IMR-90 (cell line): Measurements from ENCODE around the gene LRRC7. TPM values are rescaled to one million over a fixed set of nuclear protein-coding genes. Genes with fewer than 3 reads are reported as not detected.

Source experiments
- ATAC-seq: fragments of 200-7000 bp; cut with Tn5 transposase; 2 replicates; pipeline ENCODE4 v1.9.1; 2020; ENCODE audit warnings: low read depth, mild to moderate bottlenecking, moderate library complexity
- BruUV-seq: library from RNA; stranded (reverse); fragments of 400-500 nt; replicated peaks from 2 replicates; lab custom pipeline; 2021; lab: Mats Ljungman, UMichigan
- CTCF ChIA-PET: fragments of 300-600 bp; formaldehyde crosslinking; extraction: SDS; loops from one replicate; lab custom pipeline; 2021; ENCODE audit warnings: antibody characterized with exemption; lab: Yijun Ruan, JAX
- POLR2A ChIA-PET: fragments of 300-600 bp; sonication (Branson Sonifier 250); formaldehyde crosslinking; loops from one replicate; lab custom pipeline; 2022; ENCODE audit warnings: antibody characterized with exemption; ENCODE audit not compliant: unreplicated experiment; lab: Charles Lee
- DNase-seq: peaks from one replicate; pipeline ENCODE4 v3.0.0; 2013
- H2AFZ ChIP-seq: replicated peaks from 2 replicates; pipeline ENCODE3; 2013; ENCODE audit warnings: low read length, mild to moderate bottlenecking; ENCODE audit not compliant: poor library complexity
- H2AK5ac ChIP-seq: 2 replicates; pipeline ENCODE4 v1.6.1; 2013; ENCODE audit warnings: low read depth, low read length, inconsistent platforms
- H2AK9ac ChIP-seq: replicated peaks from 2 replicates; pipeline ENCODE3; 2013; ENCODE audit warnings: mild to moderate bottlenecking, low read depth, low read length, moderate library complexity; ENCODE audit not compliant: poor library complexity
- H2BK120ac ChIP-seq: 2 replicates; pipeline ENCODE4 v1.6.1; 2013; ENCODE audit warnings: low read depth, low read length, inconsistent platforms
- H2BK15ac ChIP-seq: 3 replicates; pipeline ENCODE4 v1.6.1; 2013; ENCODE audit warnings: low read depth, low read length, inconsistent platforms
- H2BK20ac ChIP-seq: 2 replicates; pipeline ENCODE4 v1.6.1; 2013; ENCODE audit warnings: low read depth, mild to moderate bottlenecking, inconsistent platforms, low read length, moderate library complexity
- H2BK5ac ChIP-seq: 2 replicates; pipeline ENCODE4 v1.6.1; 2013; ENCODE audit warnings: mild to moderate bottlenecking, low read depth, low read length, inconsistent platforms; ENCODE audit not compliant: poor library complexity, severe bottlenecking
- H3K14ac ChIP-seq: replicated peaks from 2 replicates; pipeline ENCODE4 v1.6.1; 2013; ENCODE audit warnings: low read depth, low read length, inconsistent platforms
- H3K18ac ChIP-seq: 2 replicates; pipeline ENCODE4 v1.6.1; 2013; ENCODE audit warnings: low read depth, low read length, control low read depth
- H3K23ac ChIP-seq: 2 replicates; pipeline ENCODE4 v1.6.1; 2013; ENCODE audit warnings: low read depth, low read length, inconsistent platforms
- H3K27ac ChIP-seq: 2 replicates; pipeline ENCODE4 v1.5.1; 2013; ENCODE audit warnings: mild to moderate bottlenecking, control low read depth, low read length; ENCODE audit not compliant: insufficient read depth
- H3K27me3 ChIP-seq: 2 replicates; pipeline ENCODE4 v1.6.1; 2013; ENCODE audit warnings: low read length; ENCODE audit not compliant: control insufficient read depth, insufficient read depth
- H3K36me3 ChIP-seq: 2 replicates; pipeline ENCODE4 v1.6.1; 2013; ENCODE audit warnings: low read length, mixed read lengths; ENCODE audit not compliant: control insufficient read depth, insufficient read depth
- H3K4ac ChIP-seq: 2 replicates; pipeline ENCODE4 v1.6.1; 2013; ENCODE audit warnings: low read depth, low read length, inconsistent platforms
- H3K4me1 ChIP-seq: 2 replicates; pipeline ENCODE4 v1.6.1; 2013; ENCODE audit warnings: low read length, mixed read lengths; ENCODE audit not compliant: control insufficient read depth, insufficient read depth
- H3K4me2 ChIP-seq: 2 replicates; pipeline ENCODE4 v1.6.1; 2013; ENCODE audit warnings: low read depth, mild to moderate bottlenecking, control low read depth, low read length, moderate library complexity
- H3K4me3 ChIP-seq: 2 replicates; pipeline ENCODE4 v1.5.1; 2013; ENCODE audit warnings: low read depth, mild to moderate bottlenecking, control low read depth, low read length, moderate library complexity; ENCODE audit not compliant: insufficient read depth
- H3K56ac ChIP-seq: 2 replicates; pipeline ENCODE4 v1.6.1; 2013; ENCODE audit warnings: low read length, inconsistent platforms; ENCODE audit not compliant: insufficient read depth; ENCODE audit errors: extremely low read depth
- H3K79me1 ChIP-seq, 2 experiments: 2 replicates each; pipeline ENCODE4 v1.6.1; 2013; ENCODE audit warnings: low read length in 2 of 2, inconsistent platforms in 1 of 2, low read depth in 1 of 2
- H3K9ac ChIP-seq: 2 replicates; pipeline ENCODE4 v1.6.1; 2013; ENCODE audit warnings: low read depth, low read length, control low read depth
- H3K9me1 ChIP-seq: 2 replicates; pipeline ENCODE4 v1.6.1; 2013; ENCODE audit warnings: low read length, inconsistent platforms; ENCODE audit not compliant: insufficient read depth
- H3K9me3 ChIP-seq: 2 replicates; pipeline ENCODE4 v1.6.1; 2013; ENCODE audit warnings: low read length; ENCODE audit not compliant: control insufficient read depth, insufficient read depth
- H4K20me1 ChIP-seq: 2 replicates; pipeline ENCODE4 v1.6.1; 2013; ENCODE audit warnings: low read length, inconsistent platforms; ENCODE audit not compliant: insufficient read depth
- H4K5ac ChIP-seq: 2 replicates; pipeline ENCODE4 v1.6.1; 2013; ENCODE audit warnings: mild to moderate bottlenecking, low read depth, low read length, control low read depth
- H4K8ac ChIP-seq, 2 experiments: 2 replicates each; pipeline ENCODE4 v1.6.1; 2013; ENCODE audit warnings: low read depth in 2 of 2, low read length in 2 of 2, control low read depth in 1 of 2, inconsistent platforms in 1 of 2
- H4K91ac ChIP-seq: 2 replicates; pipeline ENCODE4 v1.6.1; 2013; ENCODE audit warnings: low read depth, low read length, inconsistent platforms; ENCODE audit not compliant: insufficient read depth
- BHLHE40 ChIP-seq: fragments of 150-350 bp; IDR thresholded peaks from 2 replicates; pipeline ENCODE4 v1.6.1; 2016; ENCODE audit warnings: mild to moderate bottlenecking, low read depth, low read length
- MAFK ChIP-seq: IDR thresholded peaks from 2 replicates; pipeline ENCODE4 v1.6.1; 2012; ENCODE audit warnings: low read depth, low read length, improper control_type of control experiment
- MAZ ChIP-seq: IDR thresholded peaks from 2 replicates; pipeline ENCODE4 v1.6.1; 2012; ENCODE audit warnings: low read depth, mild to moderate bottlenecking, low read length, improper control_type of control experiment, moderate library complexity, borderline replicate concordance
- MXI1 ChIP-seq: IDR thresholded peaks from 2 replicates; pipeline ENCODE4 v1.6.1; 2012; ENCODE audit warnings: low read depth, mild to moderate bottlenecking, low read length, moderate library complexity, borderline replicate concordance
- POLR2A ChIP-seq: IDR thresholded peaks from 2 replicates; pipeline ENCODE4 v1.6.1; 2012; ENCODE audit warnings: mild to moderate bottlenecking, low read depth, low read length
- RFX5 ChIP-seq: IDR thresholded peaks from 2 replicates; pipeline ENCODE4 v1.8.0; 2012; ENCODE audit warnings: low read depth, mild to moderate bottlenecking, low read length, moderate library complexity
- WGBS, 2 experiments: methylation state at CpG; one replicate each; pipeline versions ENCODE4 v1.1.5 to v1.1.7; 2013; ENCODE audit warnings: missing lambda C conversion rate in 2 of 2; ENCODE audit not compliant: insufficient read length in 1 of 2; ENCODE audit errors: extremely low coverage in 2 of 2; 5-methylcytosine and 5-hydroxymethylcytosine counted together
- dilution Hi-C: fragments of 300-500 bp; cut with HindIII; formaldehyde crosslinking; loops from one replicate; pipeline ENCODE4 v1.14.3; 2018; ENCODE audit warnings: low sequenced_read_pairs; ENCODE audit not compliant: unreplicated experiment
- in situ Hi-C: fragments of 300-500 bp; cut with MboI; formaldehyde crosslinking; loops from 3 replicates; pipeline ENCODE4 v1.14.3; 2019; ENCODE audit warnings: low sequenced_read_pairs, inconsistent platforms, mixed read lengths
- intact Hi-C: fragments of 100-400 bp; cut with micrococcal nuclease; formaldehyde crosslinking; loops from 2 replicates; pipeline ENCODE4 v1.10.0; 2022
- polyA plus RNA-seq, 3 experiments: library from polyadenylated mRNA; depleted of rRNA; stranded (reverse); fragments of >200 nt; gene quantifications; 2 replicates each; pipeline ENCODE4 v1.2.3, GENCODE V29; 2012; ENCODE audit warnings: low replicate concordance in 1 of 3
- total RNA-seq: library from RNA; depleted of rRNA; stranded (reverse); fragments of >200 nt; gene quantifications from 2 replicates; pipeline ENCODE4 v1.2.3, GENCODE V29; 2012
- TF ChIP-seq, protein P1 (sequence below): conservative IDR thresholded peaks from 2 replicates; pipeline ENCODE4 v1.5.1; 2012; ENCODE audit warnings: mild to moderate bottlenecking, low read depth, low read length, improper control_type of control experiment

Gene LRRC7
- total and polyA plus RNA-seq, 2 of the 4 experiments (the other 2 are of a cell fraction) = under 0.01 to 0.02 TPM

- Histone ChIP-seq H3K56ac (no peak overlapping the region), H3K9me1 (no peaks in the 10 kb centered on the region), H2AK5ac (no peak overlapping the region), H3K79me1 (no peaks in the 10 kb centered on the region), H2BK15ac (no peak overlapping the region), H3K9me3 (no peaks in the 10 kb centered on the region), H3K4me3 (no peak overlapping the region), H2BK20ac (no peak overlapping the region), H3K23ac (no peak overlapping the region), H2AFZ (no peak overlapping the region), H4K20me1 (no peaks in the 10 kb centered on the region), H3K18ac (no peak overlapping the region), H4K5ac (no peak overlapping the region), H2AK9ac (no peak overlapping the region), H3K27ac (no peak overlapping the region), H3K27me3 (no peaks in the 10 kb centered on the region), H2BK120ac (no peak overlapping the region), H3K4me1 (no peaks in the 10 kb centered on the region), H3K4me2 (no peak overlapping the region), H3K14ac (no peak overlapping the region), H3K4ac (no peak overlapping the region), H4K8ac (no peak overlapping the region), H2BK5ac (no peak overlapping the region), H3K9ac (no peak overlapping the region), H4K91ac (no peak overlapping the region), H3K36me3 (no peaks in the 10 kb centered on the region)
- CTCF ChIA-PET = no interaction called here
- dilution Hi-C loops (no loop called here), in situ Hi-C loops (no loop called here), intact Hi-C loops (no loop called here)
- ATAC-seq = no peak
- DNase-seq = no peak
- TF ChIP-seq MAZ = no peak
- TF ChIP-seq POLR2A = no peak
- TF ChIP-seq RFX5 = no peak
- TF ChIP-seq, protein P1, sequence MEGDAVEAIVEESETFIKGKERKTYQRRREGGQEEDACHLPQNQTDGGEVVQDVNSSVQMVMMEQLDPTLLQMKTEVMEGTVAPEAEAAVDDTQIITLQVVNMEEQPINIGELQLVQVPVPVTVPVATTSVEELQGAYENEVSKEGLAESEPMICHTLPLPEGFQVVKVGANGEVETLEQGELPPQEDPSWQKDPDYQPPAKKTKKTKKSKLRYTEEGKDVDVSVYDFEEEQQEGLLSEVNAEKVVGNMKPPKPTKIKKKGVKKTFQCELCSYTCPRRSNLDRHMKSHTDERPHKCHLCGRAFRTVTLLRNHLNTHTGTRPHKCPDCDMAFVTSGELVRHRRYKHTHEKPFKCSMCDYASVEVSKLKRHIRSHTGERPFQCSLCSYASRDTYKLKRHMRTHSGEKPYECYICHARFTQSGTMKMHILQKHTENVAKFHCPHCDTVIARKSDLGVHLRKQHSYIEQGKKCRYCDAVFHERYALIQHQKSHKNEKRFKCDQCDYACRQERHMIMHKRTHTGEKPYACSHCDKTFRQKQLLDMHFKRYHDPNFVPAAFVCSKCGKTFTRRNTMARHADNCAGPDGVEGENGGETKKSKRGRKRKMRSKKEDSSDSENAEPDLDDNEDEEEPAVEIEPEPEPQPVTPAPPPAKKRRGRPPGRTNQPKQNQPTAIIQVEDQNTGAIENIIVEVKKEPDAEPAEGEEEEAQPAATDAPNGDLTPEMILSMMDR = no peak
- TF ChIP-seq MAFK = no peak
- TF ChIP-seq BHLHE40 = no peak
- no peak for TF ChIP-seq MXI1
- POLR2A ChIA-PET = no interaction called here
- WGBS, 2 experiments = no CpG with 5 or more reads among the region's 1 CpG
- no TSS peak for BruUV-seq
Observed at GRCh38 chr1:69836971-69837636, 269.4 kb downstream of the LRRC7 start.
